Gastroesophageal sphincter (tissue), 4 donors: ENCODE data around the gene METRNL. TPM values are rescaled to one million over a fixed set of nuclear protein-coding genes. Genes with fewer than 3 reads are reported as not detected.

Source experiments
- ATAC-seq: fragments of 150-250 bp; one replicate; pipeline ENCODE4 v1.9.1; 2016; ENCODE audit warnings: mild to moderate bottlenecking, moderate library complexity
- H3K27ac ChIP-seq, 4 donors: fragments of 200-600 bp; sonication (generic) in 3 of 4; 1 replicate in 3 of 4; 2 replicates in 1 of 4; pipeline ENCODE4 v1.5.1; 2016 to 2019
- H3K27me3 ChIP-seq: fragments of 200-600 bp; sonication (generic); one replicate; pipeline ENCODE4 v1.5.1; 2019
- H3K36me3 ChIP-seq, 2 donors: fragments of 200-600 bp; sonication (generic); one replicate each; pipeline ENCODE4 v1.5.1; 2019; ENCODE audit warnings: control low read depth in 1 of 2
- H3K4me1 ChIP-seq, 3 donors: fragments of 200-600 bp; sonication (generic); 1 replicate in 2 of 3; 2 replicates in 1 of 3; pipeline ENCODE4 v1.5.1; 2016 to 2019; ENCODE audit warnings: control low read depth in 2 of 3
- H3K4me3 ChIP-seq, 2 donors: fragments of 200-600 bp; sonication (generic); one replicate each; pipeline ENCODE4 v1.5.1; 2019; ENCODE audit warnings: mild to moderate bottlenecking in 1 of 2, moderate library complexity in 1 of 2
- H3K9me3 ChIP-seq, 3 donors: fragments of 200-600 bp; sonication (generic); one replicate each; pipeline ENCODE4 v1.5.1; 2017 to 2019; ENCODE audit warnings: control low read depth in 2 of 3
- EP300 ChIP-seq: sonication (generic); formaldehyde crosslinking; IDR thresholded peaks from one replicate; pipeline ENCODE4 v1.6.1; 2017; ENCODE audit warnings: antibody characterized with exemption, mild to moderate bottlenecking
- POLR2A ChIP-seq, 2 donors: fragments of 450-650 bp; IDR thresholded peaks; one replicate each; pipeline ENCODE4 v1.6.1; 2017; ENCODE audit warnings: antibody characterized with exemption in 2 of 2, mild to moderate bottlenecking in 2 of 2, moderate library complexity in 1 of 2
- POLR2AphosphoS5 ChIP-seq: sonication (generic); formaldehyde crosslinking; IDR thresholded peaks from one replicate; pipeline ENCODE4 v1.6.1; 2017; ENCODE audit warnings: antibody characterized with exemption
- whole genome bisulfite sequencing, 2 donors: methylation state at CpG; one replicate each; pipeline ENCODE4 v1.1.5; 2018; ENCODE audit warnings: low coverage in 1 of 2; 5-methylcytosine and 5-hydroxymethylcytosine counted together
- total RNA-seq, 4 donors: library from RNA; depleted of rRNA; stranded (reverse); fragments of >200 nt; gene quantifications; one replicate each; pipeline ENCODE4 v1.1.0, GENCODE V29; 2016
- TF ChIP-seq, protein P1 (sequence below), 4 experiments: fragments of 200-600 bp in 2 of 4; fragments of 450-650 bp in 2 of 4; sonication (generic) in 1 of 4; IDR thresholded peaks; one replicate each; pipeline ENCODE4 v1.5.1; 2017 to 2019; ENCODE audit warnings: antibody characterized with exemption in 4 of 4, mild to moderate bottlenecking in 2 of 4, moderate library complexity in 2 of 4

Gene METRNL
- total RNA-seq, 4 donors from 2014 or later, result 41.1 to 82.6 (median 66.3) TPM

DNA sequence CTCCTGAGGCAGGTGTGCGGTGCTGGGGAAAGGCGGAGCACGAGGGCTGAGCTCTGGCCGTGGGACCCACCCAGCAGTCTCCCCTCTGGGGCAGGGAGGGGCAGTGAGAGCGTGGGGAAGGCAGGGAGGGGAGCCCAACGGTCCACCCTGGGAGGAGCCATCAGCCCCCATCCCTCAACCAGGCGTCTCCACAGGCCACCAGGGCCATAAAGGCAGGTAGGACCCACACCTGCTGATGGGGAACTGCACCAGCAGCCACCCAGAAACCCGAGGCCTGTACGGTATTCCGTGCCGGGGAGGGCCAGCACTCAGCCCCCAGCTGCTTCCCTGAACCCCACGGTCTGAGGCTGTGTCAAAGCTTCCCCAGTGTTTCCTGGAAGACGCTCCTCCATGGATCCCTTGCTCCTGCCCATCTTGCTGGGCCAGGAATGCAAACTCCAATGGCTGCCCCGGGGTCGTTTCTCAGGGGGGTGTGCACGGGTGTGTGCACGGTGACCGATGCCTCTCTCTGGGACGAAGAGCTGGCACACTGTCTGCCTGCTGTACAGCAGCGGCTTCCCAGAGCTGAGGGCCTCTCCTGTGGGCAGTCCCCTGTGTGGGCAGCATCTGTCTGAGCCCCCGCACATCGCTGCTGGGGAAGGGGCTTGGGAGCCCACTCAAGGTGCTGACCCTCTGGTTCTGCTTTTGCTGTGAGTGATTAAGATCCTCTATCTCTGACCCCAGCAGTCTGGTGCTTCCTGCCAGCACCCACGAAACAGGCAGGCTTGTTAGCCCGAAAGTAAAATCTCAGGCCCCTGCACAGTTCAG, 17.2 kb upstream of the METRNL start:
- Histone ChIP-seq H3K4me1 (no peaks in the 10 kb centered on the region), H3K4me3 (no peak overlapping the region), H3K27ac (no peak overlapping the region), H3K36me3 (no peaks in the 10 kb centered on the region), H3K9me3 (no peaks in the 10 kb centered on the region), H3K27me3 (no peaks in the 10 kb centered on the region)
- ATAC-seq, result no peak
- no CpG with 5 or more reads among the region's 24 CpGs for WGBS, 2 donors
- TF ChIP-seq EP300, result no peak
- TF ChIP-seq, protein P1, sequence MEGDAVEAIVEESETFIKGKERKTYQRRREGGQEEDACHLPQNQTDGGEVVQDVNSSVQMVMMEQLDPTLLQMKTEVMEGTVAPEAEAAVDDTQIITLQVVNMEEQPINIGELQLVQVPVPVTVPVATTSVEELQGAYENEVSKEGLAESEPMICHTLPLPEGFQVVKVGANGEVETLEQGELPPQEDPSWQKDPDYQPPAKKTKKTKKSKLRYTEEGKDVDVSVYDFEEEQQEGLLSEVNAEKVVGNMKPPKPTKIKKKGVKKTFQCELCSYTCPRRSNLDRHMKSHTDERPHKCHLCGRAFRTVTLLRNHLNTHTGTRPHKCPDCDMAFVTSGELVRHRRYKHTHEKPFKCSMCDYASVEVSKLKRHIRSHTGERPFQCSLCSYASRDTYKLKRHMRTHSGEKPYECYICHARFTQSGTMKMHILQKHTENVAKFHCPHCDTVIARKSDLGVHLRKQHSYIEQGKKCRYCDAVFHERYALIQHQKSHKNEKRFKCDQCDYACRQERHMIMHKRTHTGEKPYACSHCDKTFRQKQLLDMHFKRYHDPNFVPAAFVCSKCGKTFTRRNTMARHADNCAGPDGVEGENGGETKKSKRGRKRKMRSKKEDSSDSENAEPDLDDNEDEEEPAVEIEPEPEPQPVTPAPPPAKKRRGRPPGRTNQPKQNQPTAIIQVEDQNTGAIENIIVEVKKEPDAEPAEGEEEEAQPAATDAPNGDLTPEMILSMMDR (IDR thresholded peaks at IDR 0.05), result no peak

DNA sequence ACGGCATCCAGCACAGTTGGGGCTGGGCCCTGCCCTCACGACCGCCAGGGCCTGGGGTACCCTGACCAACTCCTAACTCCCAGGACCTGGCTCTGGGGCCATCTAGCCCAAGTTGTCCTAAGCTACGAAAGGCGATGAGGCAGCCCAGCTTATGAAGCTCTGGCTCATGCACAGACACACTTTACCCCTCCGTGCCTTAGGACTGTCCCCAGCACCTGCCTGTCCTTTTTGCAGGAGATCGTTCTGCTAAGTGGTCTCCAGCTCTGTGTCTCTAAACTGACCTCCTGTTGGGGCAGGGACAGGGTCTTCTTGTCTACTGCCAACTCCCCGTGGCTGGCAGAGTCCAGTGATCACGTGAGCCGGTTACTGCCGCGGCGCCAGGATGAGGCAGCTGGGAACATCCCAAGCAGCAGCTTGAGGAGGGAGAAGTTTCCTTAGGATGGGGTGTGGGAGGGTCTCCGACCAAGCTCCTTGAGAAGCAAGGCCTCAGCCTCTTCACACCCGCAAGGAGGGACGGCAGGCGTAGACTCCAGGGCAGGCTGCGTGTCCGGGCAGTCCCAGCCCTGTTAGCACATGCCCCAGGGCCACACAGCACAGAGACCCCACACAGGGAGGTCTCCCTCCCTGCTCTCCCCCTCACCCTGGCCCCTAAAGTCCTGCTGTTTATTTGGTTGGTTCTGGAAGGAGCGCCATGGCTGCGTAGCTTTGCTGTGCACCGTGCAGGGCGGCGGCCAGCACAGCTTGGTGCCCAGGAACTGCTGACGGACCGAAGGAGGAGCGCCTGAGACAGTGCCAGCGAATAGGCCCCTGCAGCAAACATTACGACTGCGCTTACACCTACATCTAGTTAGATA, 16.4 kb upstream of the METRNL start:
- ATAC-seq, result no peak
- H3K4me1 ChIP-seq, result no peaks in the 10 kb centered on the region
- H3K4me3 ChIP-seq, result no peak overlapping the region
- H3K9me3 ChIP-seq, result no peaks in the 10 kb centered on the region
- no peak overlapping the region for H3K27ac ChIP-seq
- H3K36me3 ChIP-seq, result no peaks in the 10 kb centered on the region
- TF ChIP-seq POLR2A (IDR thresholded peaks at IDR 0.05), result no peak
- no peak for TF ChIP-seq EP300
- no peak for TF ChIP-seq POLR2AphosphoS5
- TF ChIP-seq, protein P1 (IDR thresholded peaks at IDR 0.05), result no peak
- WGBS, 2 donors, result 91 to 100% methylated on average over 2 to 6 of the region's 30 CpGs
- H3K27me3 ChIP-seq, result no peaks in the 10 kb centered on the region

DNA sequence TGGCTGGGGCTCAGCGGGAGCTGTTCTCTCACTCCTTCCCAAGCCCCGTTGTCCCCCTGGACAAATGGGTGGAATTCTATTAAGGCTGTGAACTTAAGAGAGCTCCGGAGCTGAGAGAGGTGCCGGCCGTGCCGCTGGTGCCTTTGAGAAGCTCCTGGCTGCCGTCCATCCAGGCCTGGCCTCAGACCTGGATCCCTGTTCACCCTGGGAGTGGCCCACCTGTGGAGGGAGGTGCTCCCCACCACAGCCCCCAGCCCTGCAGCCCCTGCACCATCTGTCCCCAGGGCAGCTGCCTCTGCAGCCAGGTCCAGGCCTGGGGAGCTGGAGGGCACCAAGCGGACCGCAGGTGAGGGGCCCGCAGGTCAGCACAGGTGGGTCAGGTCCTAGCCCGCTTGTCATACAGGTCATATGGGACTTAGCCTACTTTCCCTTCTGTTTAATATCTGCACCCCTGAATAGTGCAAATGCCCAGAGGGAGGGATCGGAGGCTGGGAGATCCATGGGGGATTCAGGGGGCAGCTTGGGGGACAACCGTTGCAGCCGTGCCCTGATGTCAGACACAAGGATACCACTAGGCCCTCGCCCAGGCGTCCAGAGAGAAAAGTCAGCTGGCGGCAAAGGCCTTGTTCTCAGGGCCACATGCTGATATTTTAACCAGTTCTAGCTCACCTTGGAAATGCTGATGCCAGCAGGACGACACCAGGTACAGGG, 15.2 kb upstream of the METRNL start:
- Histone ChIP-seq H3K4me3 (no peak overlapping the region), H3K4me1 (no peaks in the 10 kb centered on the region), H3K9me3 (no peaks in the 10 kb centered on the region), H3K27me3 (peaks cover 1% of the 10 kb centered on the region), H3K36me3 (no peaks in the 10 kb centered on the region), H3K27ac (no peak overlapping the region)
- WGBS, 2 donors, result 67 to 100% methylated on average over 1 to 7 of the region's 18 CpGs
- TF ChIP-seq POLR2A (IDR thresholded peaks at IDR 0.05) (no peak), EP300 (no peak), POLR2AphosphoS5 (no peak)
- TF ChIP-seq, protein P1 (IDR thresholded peaks at IDR 0.05), result no peak
- ATAC-seq, result no peak

DNA sequence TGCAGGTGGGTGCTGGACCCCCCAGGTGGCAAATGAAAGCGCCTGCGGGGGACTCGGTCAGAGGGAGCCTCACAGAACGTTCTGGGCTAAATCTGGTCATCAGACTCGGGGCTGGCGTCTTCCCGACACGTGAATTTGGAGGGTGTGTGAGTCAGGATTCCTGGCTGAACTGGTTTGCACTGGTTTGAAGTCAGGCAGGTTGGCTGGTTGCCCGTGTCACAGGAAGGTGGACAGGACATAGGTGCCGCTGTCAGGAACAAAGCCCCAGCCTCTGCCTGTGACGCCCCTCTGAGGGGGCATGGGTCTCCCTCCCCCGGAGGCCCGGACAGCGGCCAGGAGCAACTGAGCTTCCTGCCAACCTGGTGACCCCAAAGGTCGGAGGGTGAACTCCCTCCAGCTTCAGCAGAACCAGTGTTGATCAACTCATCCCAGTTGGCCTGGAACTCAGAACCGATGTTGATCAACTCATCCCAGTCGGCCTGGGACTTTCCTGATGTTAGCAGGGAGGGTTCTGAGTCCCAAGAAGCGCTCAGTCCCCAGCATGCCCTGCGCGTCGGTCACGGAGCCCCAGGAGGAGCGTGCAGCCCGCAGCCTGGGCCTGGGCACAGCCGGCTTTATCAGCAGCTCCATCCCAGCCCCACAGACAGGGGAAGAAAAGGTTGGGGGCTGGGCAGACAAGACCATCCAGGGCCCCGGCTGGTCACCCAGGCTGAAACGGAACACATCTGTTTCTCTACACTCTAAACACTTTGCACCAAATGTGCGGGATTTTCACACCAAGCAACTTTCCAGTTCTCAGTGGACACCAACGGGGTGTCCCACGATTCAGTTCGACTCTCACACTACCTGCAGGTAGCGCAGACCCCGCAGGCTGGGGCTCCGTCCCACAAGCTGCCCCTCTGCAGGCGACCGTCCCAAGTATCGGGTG, 14.4 kb upstream of the METRNL start:
- peaks cover 9% of the 10 kb centered on the region for H3K27me3 ChIP-seq
- H3K9me3 ChIP-seq, result no peaks in the 10 kb centered on the region
- 82 to 87% methylated on average over 4 to 17 of the region's 37 CpGs for WGBS, 2 donors
- no peak for ATAC-seq
- TF ChIP-seq POLR2AphosphoS5, result no peak
- TF ChIP-seq POLR2A (IDR thresholded peaks at IDR 0.05), result no peak
- TF ChIP-seq EP300, result no peak
- TF ChIP-seq, protein P1 (IDR thresholded peaks at IDR 0.05), result no peak
- no peaks in the 10 kb centered on the region for H3K36me3 ChIP-seq
- no peak overlapping the region for H3K27ac ChIP-seq
- no peak overlapping the region for H3K4me3 ChIP-seq
- no peaks in the 10 kb centered on the region for H3K4me1 ChIP-seq
